22Rv1 (cell line): ENCODE measurements around the gene NOL11.

Experiments used
- ZFX ChIP-seq: fragments of 450-650 bp; IDR thresholded peaks from 2 replicates; pipeline ENCODE4 v1.6.1; 2017; ENCODE audit warnings: antibody characterized with exemption, borderline replicate concordance
- TF ChIP-seq, protein P1 (sequence below): fragments of 450-650 bp; IDR thresholded peaks from 2 replicates; pipeline ENCODE4 v1.5.1; 2017; ENCODE audit warnings: mild to moderate bottlenecking

DNA sequence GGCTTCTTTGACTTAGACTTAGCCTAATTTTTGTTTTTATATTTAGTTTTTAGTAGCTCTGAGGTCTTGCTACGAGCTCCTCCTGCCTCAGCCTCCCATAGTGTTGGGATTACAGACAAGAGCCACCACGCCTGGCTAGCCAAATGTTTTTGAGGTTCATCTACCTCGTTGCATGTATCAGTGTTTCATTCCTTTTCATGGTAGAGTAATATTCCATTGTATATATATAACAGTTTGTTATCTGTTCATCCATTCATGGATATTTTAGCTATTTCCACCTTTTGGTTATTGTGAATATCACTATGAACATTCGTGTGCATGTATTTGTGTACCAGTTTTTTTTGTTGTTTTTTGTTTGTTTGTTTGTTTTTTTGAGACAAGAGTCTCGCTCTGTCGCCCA lies 12.2 kb downstream of the NOL11 start:
- TF ChIP-seq, protein P1, sequence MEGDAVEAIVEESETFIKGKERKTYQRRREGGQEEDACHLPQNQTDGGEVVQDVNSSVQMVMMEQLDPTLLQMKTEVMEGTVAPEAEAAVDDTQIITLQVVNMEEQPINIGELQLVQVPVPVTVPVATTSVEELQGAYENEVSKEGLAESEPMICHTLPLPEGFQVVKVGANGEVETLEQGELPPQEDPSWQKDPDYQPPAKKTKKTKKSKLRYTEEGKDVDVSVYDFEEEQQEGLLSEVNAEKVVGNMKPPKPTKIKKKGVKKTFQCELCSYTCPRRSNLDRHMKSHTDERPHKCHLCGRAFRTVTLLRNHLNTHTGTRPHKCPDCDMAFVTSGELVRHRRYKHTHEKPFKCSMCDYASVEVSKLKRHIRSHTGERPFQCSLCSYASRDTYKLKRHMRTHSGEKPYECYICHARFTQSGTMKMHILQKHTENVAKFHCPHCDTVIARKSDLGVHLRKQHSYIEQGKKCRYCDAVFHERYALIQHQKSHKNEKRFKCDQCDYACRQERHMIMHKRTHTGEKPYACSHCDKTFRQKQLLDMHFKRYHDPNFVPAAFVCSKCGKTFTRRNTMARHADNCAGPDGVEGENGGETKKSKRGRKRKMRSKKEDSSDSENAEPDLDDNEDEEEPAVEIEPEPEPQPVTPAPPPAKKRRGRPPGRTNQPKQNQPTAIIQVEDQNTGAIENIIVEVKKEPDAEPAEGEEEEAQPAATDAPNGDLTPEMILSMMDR, result no peak
- no peak for TF ChIP-seq ZFX
